HG03039 (cell line): ENCODE measurements around the gene CLMN.
"Not testable (repeated sequence)": the region's sequence is repeated elsewhere in the genome, so short reads cannot be mapped to it uniquely, and the experiment has no call there.

Experiments used
- ATAC-seq: cut with Tn5 transposase; IDR thresholded peaks from one replicate; pipeline ENCODE4 v1.9.1; 2021; ENCODE audit warnings: mild to moderate bottlenecking, moderate library complexity; ENCODE audit not compliant: unreplicated experiment

CLMN gene

DNA sequence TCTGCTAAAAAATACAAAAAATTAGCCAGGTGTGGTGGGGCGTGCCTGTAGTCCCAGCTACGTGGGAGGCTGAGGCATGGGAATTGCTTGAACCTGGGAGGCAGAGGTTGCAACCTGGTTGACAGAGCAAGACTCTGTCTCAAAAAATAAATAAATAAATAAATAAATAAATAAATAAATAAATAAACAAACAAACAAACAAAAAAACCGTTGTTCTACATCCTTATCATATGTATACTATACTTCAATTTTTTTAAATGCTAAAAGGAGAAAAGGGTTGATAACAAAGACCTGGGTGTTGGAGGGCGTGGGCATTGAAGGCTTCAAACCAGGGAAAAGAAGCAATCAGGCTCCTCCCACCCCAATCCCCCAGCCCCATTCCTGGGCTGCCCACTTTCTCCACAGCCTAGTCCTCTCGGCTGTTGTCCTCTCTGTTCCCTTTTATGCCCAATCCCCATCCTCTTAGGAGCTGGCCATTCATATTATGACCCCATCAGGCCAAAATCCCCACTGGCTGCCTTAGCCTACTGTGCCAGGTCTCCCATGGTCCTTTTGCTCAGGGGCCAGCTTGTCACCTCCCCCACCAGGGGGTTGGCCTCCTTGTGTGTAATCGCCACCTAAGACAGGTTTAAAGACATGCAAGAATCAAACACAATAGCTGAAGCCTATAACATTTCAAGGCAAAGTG, 30.2 kb downstream of the CLMN start:
- no peak for ATAC-seq

DNA sequence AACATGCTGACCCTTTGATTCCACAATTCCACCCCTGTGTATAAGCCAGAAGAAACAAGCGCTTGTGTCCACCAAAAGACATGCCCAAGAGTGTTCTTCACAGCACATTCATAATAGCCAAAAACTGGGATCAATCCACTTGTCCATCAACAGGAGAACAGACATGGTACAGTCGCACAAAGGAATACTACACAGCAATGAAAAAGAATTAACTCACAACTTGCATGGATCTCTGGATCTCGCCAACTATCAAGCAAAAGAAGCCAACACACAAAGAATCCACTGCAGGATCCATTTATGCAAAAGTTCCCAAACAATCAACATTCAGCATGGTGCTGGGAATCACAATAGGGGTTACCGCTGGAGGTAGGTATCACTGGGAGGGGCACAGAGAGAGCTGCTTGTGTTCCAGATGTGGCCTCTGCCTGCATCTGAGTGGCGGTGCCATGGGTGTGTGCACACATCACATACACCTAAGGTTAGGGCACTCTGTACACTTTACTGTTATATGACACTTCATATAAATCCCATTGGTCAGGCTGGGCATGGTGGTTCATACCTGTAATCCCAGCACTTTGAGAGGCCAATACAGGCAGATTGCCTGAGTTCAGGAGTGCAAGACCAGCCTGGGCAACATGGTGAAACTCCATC, 30.9 kb downstream of the CLMN start:
- no peak for ATAC-seq

DNA sequence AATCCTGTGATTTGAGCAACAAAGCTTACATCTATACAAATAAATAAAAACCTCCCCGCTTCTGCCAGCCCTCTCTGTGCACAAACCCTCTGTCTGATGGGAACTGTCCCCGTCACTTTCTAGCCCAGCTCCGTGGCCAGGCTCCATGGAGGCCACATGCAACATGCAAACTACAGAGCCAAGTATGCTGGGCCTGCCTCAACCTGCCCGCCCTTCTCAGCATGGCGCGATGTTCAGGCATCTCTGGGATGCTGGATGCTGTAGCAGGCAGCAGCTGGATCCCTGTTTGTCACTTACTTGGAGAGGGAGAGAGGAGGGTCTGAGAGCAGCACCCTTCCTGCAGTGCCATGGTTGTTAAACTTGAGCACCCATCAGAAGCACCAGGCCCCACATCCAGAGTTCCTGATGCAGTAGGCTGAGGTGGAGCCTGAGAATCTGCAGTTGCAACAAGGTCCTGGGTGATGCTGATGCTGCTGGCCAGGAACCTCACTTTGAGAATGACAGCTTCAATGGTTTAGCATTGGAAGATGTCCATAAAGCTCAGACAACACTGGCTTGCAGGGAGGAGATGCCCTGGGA, 32.4 kb downstream of the CLMN start:
- ATAC-seq = no peak

DNA sequence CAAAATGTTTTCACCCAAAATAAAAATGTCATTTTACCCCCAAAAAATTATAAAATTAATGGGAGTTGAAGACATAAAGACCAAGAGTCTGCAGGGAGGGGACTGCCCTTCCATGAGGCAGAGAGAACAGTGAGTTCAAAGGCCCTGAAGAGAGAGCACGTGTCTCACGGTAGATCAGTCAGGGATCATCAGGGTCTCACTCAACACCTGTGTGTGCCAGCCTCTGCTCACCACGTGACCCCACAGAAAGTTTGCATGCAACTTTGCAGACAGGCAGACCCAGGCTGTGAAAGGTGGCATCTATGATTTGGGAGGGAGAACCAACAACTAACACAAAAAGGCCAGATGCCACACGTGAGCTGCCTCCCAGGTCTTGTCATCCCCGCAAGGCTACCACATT, 33.1 kb downstream of the CLMN start:
- ATAC-seq = no peak

DNA sequence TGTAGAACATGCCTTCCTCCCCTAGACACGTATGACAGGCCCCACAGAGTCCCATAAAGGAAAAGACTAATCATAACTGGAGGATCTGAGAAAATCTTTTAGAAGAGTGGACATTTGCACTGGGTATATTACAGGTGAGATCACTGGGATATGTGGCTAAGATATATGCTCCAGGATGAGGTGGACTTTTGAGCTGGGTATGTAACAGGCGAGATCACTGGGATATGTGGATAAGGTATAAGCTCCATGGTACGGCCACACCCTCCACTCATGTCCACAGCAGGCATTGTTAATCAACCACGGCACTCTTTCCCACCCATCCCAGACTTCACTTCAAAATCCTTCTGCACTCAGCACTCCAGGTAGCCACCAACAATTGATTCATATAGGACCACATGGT, 34.1 kb downstream of the CLMN start:
- ATAC-seq = no peak

DNA sequence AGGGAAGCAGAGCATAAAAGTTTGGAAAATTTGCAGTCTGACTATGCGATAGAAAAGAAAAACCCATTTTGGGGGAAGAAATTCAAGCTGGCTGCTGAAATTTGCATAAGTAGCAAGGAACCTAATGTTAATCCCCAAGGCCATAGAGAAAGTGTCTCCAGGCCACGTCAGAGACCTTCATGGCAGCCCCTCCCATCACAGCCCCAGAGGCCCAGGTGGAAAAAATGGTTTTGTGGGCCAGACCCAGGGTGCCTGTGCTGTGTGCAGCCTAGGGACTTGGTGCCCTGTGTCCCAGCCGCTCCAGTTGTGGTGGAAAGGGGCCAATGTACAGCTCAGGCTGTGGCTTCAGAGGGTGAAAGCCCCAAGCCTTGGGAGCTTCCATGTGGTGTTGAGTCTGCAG, 35.9 kb downstream of the CLMN start:
- not testable (repeated sequence) for ATAC-seq

DNA sequence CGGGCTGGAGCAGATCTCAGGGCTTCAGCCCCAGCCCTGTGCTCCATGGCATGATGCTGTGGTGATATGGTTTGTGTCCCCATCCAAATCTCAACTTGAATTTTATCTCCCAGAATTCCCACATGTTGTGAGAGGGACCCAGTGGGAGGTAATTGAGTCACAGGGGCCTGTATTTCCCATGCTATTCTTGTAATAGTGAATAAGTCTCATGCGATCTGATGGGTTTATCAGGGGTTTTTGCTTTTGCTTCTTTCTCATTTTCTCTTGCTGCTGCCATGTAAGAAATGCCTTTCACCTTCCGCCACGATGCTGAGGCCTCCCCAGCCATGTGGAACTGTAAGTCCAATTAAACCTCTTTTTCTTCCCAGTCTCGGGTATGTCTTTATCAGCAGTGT, 36.7 kb downstream of the CLMN start:
- ATAC-seq = not testable (repeated sequence)

DNA sequence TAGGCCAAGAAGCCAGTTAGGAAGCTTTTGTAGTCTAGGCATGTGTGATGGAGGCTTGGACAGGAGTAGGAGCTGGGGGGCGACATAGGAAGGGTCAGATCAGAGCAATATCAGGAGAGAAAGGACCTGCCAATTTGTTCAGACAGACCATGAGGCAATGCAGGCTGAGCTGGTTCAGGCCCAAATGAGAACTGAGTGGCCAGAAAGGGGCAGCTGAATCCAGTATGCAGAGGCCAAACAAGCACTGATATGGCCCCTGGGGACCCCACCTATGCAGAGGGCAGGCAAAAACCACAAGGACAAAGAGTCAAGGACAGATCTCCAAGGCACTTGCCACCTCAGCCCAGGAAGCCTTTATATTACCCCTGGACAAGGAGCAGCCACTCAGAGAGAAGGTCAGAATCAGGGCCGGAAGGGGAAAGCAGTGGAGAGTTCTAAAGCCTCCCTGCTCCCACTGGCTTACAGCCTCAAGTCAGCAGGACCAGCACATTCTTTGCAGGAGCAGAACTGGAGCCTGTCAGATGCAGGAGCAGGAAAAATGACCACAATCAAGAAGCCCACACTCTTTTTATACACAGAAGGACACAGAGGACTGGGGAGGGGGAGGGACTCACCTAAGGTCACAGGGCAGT, 37.2 kb downstream of the CLMN start:
- ATAC-seq = no peak

DNA sequence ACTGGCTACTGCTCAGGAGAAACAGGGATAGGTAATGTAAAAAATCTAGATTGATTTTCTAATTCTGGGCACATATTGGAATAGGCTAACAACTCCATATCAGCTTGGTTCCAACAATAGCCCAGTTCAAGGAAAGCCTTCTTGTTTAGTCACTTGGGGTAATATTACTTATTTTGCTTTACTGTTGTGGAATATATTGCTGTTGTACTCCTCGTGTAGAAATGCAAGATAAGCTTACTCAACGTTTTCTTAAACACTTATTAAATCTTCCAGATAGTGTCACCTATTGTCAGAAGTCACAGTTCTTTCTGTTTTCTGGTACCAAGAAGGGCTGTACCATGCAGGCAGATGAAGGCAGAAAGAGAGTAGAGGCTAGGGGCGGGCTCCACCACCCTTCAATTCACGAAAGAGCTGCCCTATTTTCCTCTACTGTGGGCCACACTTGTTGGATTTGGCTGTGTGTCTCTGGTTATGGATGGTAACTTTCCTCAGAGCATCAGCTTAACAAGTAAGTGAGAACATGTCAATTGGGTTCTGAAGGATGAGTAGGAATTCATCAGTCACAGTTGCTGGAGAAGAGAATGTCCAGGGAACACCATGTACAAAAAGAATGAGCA, 38.0 kb downstream of the CLMN start:
- ATAC-seq = no peak

DNA sequence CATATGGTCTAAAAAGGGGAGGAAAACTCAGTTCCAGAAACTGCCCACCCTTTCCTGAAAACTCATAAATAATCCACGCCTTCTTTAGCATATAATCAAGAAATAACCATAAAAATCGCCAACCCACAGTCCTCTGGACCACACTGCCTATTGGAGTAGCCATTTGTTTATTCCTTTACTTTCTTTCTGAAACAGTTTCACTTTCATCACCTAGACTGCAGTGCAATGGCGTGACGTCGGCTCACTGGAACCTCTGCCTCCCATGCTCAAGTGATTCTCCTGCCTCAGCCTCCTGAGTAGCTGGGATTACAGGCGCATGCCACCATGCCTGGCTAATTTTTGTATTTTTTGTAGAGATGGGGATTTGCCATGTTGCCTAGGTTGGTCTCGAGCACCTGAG, 44.2 kb downstream of the CLMN start:
- no peak for ATAC-seq

DNA sequence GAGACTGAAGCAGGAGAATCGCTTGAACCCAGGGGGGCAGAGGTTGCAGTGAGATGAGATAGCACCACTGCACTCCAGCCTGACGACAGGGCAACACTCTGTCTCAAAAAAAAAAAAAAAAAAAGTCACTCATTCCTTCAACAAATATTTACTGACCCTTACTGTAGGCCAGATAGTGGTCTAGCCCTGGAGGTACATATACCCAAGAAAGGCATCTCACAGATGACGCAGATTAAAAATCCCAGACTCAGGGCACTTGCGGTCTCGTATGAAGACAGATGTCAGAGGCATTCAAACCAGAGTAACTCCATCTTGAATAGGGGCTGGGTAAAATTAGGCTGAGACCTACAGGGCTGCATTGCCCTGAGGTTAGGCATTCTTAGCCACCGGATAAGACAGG, 44.8 kb downstream of the CLMN start:
- no peak for ATAC-seq

DNA sequence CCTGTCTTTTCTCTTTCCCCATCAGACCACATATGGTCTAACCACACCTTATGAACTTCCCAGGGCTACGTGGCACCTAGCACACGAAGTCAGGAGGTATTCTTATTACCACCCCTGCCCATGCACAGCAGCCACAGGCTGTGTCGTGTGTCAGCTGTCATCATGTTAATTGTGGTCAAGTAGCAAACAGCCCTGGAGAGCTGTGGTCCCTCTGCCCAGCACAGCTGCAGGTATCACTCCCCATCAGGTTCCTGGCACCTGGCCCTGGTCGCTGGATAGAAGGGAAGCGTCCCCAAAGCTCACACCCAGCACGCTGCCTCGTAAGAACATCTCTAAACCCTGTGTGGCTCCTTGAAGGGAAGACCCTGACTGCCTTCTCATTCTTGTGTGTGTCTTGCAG, 45.4 kb downstream of the CLMN start:
- ATAC-seq = no peak

DNA sequence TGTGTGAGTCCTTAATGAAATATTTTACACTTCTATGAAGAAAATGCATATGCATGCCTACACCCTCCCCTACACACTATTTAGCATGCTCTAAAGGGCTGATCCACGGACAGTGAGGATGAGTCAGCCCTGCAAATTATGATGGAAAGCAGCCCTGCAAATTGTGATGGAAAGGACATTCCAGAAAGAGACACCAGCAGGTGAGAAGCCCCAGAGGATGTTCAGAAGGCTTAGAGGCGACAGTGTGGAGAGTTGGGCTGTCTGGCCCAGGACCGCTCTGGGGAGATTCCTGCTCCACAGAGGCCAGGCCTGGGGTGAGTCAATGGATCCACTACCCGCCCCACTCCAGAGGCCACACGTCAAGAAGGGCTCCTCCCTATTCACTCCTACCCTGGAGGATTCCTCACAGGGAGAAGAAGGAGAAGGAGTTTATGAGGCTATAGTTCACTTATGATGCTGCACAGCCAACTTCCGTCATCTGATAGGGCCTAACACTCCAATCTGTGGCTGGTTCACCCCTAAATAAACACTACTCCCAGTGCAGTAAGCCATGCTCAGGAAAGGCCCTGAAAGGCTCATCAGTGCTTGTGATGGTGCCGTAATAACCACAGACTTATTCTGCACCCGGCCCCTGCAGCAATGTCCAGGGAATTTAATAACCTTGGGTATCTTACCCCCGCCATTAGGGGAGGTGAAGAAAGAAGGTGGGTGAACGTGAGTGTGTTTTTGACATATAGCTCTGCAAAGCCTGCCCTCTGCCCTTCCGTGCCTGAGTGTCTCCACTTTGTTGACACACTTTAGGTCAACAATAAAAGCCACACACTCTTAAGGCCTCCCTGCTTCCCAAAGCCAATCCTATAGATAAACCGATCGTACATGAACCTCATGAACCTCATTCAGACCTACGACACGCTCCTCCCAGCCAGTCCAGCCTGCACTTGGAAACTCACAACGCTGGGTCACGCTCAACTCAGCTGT, 46.4 kb downstream of the CLMN start:
- ATAC-seq = no peak

DNA sequence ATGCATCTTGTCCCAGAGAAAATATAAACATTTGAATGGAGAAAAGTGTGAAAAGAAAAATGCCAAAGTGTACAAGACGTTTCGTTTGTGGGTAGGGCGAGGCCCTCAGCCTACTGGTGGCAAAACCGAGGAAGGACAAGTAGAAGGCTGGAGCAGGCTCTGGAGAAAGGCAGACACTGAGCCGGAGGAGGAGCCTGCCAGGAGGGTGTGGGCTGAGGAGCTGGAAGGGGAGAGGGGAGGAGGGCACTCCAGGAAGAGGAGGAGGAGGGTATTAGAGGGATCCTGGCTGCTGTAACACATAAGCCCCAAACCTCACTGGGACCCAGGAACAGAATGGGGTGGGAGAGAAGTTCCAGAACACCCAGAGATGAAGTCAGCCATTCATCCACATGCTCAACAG, 47.7 kb downstream of the CLMN start:
- no peak for ATAC-seq

DNA sequence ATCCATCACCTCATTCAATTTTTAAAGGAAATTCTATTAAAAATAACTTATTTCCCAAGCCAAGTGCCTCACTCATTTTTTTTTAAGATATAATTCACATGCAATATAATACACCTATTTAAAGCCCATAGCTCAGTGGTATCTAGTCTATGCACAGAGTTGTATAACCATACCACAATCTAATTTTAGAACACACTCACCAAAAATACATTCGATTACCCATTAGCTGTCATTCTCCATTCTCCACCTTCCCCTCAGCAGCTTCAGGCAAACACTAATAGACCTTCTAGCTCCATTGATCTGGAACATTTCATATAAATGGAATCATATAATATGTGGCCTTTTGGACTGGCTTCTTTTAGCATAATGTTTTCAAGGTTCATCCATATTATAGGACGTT, 49.5 kb downstream of the CLMN start:
- no peak for ATAC-seq

DNA sequence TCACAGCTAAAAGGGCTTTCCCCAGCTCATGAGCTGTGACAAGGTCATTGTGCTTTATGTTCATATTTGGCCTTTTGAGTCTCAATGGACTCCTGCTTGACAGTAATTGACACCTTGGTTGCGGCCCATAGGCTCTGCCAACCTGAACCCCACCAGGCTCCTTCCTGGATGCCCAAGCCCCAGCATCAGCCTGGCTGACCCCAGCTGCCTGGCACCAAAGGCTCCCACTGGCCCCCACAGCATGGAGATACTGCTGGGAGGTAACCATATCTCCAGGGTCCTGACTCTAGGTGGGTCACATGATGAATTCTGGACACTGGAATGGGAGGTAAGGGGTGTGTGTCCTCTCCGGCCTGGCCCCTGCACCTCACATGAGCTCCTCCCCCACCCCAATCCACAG, 50.2 kb downstream of the CLMN start:
- no peak for ATAC-seq

DNA sequence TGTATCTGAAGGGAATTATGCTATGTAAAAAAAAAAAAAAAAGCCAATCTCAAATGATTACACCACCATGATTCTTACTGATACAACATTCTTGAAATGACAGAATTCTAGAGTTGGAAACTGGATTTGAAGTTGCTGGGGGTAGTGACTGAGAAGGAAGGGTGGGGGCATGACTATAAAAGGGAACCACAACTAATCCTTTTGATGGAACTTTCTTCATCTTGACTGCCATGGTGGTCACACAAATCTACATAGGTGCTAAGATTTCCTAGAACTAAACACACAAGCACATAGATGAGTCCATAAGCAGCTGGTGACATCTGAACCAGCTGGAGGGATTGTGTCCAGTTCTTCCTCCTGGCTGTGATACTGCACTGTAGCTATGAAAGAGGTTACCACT, 51.4 kb downstream of the CLMN start:
- no peak for ATAC-seq

DNA sequence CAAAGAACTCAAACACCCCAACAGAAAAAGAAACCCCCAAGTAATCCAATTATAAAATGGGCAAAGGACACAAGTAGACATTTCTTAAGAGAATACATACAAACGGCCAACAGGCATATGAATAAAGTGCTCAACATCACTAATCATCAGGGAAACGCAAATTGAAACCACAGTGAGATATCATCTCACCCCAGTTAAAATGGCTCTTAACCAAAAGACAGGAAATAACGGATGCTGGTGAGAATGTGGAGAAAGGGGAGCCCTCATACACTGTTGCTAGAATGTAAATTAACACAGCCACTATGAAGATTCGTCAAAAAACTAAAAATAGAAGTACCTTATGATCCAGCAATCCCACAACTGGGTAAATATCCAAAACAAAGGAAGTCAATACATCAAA, 52.4 kb downstream of the CLMN start:
- no peak for ATAC-seq

DNA sequence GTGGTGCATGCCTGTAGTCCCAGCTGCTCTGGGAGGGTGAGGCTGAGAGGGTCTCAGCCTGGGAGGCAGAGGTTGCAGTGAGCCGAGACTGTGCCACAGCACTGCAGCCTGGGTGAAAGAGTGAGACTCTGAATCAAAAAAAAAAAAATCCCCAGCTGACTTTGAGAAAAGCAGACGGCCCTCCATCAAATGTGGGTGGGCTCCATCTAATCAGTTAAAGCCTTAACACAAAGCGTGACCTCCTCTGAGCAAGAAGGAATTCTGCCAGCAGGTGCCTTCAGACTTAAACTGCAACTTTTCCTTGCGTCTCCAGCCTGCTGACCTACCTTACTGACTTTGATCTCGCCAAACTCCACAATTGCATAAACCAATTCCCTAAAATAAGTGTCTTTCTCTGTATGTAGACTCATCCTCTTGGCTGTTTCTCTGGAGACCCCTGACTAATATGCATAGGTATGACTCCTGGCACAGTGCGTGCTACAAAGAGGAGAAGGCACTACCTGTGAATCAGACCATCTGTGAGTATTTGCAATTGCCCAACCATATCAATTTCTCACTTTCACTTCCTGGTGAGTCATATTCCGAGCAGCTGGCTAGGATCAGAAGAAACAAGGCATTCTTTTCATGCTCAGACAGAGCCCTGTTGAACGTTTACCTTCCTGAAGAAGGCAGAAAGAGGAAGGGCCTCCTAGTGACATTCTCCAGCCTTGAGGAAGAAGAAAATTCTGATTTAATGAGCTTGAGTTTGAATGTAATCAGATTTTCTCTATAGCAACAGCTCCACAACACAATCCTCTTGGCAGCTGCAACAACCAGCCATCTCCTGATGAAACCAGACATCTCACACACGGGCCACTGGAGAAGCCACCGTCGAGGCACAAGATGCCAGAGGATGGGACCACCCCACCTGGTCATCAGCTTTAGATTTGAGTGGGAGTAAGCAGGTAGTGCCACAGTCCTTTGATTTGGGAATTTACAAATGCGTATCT, 54.3 kb downstream of the CLMN start:
- ATAC-seq = peak; percentile 88
